ENCODE measurements around the gene PTPRZ1.

Gene PTPRZ1

DNA sequence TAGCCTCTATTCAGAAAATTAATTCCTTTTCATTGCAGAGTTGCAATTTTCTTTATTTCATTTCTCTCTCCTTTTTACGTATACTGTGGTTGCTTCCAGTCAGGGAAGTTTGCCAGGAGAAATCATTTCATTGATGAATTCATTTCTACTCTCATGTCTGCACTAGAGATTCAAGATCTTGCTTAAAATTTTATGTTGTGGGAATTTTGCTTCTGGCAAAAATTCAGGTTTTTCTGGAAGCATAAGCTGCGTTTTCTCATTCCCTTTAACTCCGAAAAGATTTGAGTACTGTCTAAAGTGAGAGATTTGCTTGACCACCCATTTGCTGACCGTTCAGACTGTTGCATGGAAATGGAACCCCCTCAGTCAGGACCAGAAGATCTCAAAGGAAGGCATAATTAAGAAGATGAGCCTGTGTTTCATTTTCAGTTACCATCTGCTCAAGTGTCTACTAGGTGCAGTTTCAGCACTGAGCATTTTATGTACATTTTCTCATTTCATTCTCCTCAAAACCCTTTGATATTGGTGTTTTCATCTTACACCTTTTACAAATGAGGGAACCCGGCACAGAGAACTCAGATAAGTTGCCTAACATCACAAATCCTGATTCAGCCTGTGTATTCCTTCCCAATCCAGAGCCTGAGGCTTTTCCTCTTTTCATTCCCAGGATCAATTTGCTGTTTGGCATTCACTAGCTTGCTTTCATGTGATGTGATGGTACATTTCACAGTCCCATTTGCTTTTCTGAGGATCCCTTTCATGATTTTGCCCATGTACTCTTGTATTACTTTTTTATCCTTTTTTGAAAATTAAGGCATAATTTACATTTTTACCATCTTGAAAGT is 3.9 kb downstream of the PTPRZ1 start:
- TF ChIP-seq, protein P1, sequence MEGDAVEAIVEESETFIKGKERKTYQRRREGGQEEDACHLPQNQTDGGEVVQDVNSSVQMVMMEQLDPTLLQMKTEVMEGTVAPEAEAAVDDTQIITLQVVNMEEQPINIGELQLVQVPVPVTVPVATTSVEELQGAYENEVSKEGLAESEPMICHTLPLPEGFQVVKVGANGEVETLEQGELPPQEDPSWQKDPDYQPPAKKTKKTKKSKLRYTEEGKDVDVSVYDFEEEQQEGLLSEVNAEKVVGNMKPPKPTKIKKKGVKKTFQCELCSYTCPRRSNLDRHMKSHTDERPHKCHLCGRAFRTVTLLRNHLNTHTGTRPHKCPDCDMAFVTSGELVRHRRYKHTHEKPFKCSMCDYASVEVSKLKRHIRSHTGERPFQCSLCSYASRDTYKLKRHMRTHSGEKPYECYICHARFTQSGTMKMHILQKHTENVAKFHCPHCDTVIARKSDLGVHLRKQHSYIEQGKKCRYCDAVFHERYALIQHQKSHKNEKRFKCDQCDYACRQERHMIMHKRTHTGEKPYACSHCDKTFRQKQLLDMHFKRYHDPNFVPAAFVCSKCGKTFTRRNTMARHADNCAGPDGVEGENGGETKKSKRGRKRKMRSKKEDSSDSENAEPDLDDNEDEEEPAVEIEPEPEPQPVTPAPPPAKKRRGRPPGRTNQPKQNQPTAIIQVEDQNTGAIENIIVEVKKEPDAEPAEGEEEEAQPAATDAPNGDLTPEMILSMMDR (IDR thresholded peaks at IDR 0.05), result no peak

DNA sequence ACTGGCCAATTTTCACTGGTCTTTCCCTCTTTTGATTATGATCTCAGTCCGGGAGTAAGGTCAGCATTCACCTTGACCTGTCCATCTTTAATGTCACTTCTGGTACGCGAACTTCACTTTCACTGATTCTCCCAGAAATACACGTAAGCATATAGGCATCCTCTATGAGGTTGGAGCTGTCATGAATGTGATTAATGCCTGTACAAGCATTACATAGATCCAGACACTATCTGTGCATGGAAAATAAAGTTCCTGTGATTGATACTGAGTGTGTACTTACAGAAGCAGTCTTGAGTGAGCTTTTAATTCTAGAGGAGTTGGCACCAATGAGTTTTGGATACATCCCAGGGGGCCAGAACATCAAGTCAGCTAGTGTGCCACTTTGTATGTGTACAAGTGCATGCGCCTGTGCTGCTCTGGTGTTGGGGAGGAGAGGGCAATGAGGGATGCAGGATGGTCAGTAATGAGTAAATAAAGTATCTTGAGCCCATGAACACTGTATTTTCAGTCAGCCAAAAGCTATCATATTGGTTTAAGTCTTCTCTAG is 6.0 kb downstream of the PTPRZ1 start:
- TF ChIP-seq, protein P1 (IDR thresholded peaks at IDR 0.05), result no peak

DNA sequence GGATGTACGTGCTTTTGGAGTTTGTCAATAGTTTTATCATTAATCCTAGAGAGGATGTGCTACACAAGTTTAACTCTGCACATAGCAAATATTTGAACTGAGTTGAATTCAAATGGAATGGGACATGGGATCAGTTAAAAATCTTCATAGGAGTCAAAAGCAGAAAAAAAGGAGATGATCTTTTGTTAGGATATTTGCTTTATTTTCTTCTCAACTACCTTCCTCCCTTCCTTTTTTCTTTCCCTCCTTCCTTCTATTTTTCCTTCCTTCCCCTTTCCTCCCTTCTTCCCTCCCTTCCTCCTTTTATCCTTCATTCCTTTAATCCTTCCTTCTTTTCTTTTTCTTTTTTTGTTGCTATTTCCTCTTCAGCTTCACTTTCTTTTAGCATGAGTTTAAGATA is 6.6 kb downstream of the PTPRZ1 start:
- TF ChIP-seq, protein P1 (IDR thresholded peaks at IDR 0.05), result no peak

DNA sequence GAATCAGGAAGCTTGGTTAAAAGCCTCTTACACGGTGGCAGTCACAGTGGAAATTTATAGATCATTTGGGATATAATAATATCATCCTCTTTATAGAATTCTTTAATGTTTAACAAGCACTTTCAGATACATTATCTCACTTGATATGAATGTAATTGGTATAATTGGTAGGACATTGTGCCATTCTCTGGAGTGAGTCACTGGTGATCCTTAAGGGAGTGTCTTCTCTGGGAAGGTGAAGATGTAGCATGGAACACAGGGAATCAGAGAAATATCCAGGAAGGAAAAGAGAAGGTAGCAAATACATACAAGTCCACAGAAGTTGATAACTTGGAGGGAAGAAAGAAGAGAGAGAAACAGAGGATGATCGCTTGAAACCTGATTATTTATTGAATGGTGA is 9.8 kb downstream of the PTPRZ1 start:
- TF ChIP-seq, protein P1 (IDR thresholded peaks at IDR 0.05), result no peak

DNA sequence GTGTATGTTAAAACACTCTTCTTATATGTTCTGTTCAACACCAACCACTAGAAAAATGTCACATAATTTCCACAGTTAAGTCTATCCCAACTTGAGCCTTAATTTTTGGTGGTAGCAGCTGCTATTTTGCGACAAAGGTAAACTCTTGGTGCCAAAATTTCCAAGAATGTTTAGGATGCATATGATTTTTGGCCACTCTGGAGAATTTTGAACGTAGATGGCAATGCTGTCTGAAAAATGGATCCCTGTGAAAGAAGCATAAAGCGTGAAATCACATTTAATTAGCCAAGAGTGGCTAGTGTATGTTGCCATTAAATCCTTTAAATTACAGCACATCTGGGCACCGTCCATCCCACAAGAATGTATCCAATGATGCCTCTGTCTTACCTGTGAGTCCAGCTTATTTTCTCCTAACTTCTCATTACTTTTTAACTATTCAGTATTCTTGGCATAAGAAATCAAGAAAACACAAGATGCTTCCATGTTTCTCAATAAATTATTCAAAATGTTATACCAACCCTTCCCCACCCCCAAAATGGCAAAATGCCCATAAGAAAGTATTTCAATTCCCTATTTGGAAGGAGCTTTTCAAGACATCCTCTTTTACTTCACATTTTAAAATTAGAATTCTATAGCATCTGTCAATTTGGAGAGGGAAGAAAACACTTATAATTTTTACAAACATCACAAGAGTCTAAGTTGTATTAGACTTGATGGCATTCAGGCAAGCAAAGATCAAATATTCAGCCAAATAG is 12.4 kb downstream of the PTPRZ1 start:
- TF ChIP-seq, protein P1 (IDR thresholded peaks at IDR 0.05), result no peak

GRCh38 chr7:121887634-121888033 is 14.7 kb downstream of the PTPRZ1 start:
- TF ChIP-seq, protein P1 (IDR thresholded peaks at IDR 0.05), result no peak

DNA sequence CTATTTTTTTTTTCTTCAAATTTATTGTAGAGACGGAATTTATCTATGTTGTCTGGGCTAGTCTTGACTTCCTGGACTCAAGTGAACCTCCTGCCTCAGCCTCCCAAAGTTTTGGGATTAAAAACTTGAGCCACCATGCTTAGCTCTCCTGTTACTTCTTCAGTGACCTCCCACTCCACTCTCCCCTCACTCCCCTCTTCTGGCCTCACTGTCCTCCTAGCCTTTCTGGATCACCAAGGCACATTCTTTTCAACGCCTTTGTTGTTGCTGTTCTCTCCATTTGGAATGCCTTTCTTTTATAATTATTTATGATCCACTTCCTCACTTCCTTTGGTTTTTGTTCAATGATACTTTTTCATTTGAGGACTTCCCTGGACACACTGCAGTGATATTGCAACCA is 17.9 kb downstream of the PTPRZ1 start:
- TF ChIP-seq, protein P1 (IDR thresholded peaks at IDR 0.05), result no peak
